HFF-Myc (cell line): ENCODE measurements around the gene ANKLE2.

Experiments used
- DNase-seq: peaks from one replicate; pipeline ENCODE4 v3.0.0-alpha.2; 2011; ENCODE audit warnings: low read depth; ENCODE audit errors: extremely low read depth
- H3K4me3 ChIP-seq: replicated peaks from 2 replicates; pipeline ENCODE4 v1.5.1; 2011; ENCODE audit warnings: low read depth, mild to moderate bottlenecking, control low read depth, low read length
- TF ChIP-seq, protein P1 (sequence below): IDR thresholded peaks from 2 replicates; pipeline ENCODE4 v1.5.1; 2012; ENCODE audit warnings: mild to moderate bottlenecking, low read depth, low read length, control low read depth; ENCODE audit errors: missing control alignments

Gene ANKLE2

DNA sequence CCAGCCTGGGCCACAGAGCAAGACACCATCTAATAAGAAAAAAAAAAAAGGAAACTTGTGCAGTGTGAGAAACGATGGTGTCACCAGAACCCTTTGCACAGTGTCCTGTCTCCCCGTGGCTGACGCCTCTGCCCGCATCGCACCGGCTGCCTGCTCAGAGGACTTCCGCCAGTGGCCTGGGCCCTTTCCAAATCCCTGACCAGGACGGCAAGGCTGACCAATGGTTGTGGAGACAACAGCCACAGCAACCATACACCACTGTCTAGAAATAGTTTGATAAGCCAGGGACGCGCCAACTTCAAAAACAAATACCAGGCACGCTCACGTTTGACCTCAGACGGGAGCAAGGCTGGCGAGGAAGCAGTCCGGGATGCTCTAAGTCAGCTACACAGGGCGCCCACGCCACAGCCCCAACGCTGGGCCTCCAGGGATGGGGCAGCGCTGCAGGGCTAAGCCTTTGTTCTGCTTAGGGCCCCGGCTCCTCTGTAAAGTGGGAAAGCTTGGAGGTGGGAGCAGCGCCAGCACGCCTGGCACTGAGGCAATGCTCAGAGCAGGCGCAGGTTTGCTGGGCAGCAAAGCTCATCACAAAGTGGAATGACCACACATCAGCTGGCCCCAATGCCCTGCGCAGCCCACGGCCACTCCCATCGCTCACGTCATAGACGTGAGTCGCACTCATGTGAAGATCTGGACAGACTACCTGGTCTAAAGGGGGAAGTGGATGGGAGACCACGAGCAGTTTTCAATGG is 38.4 kb downstream of the ANKLE2 start:
- no peak overlapping the region for H3K4me3 ChIP-seq
- TF ChIP-seq, protein P1, sequence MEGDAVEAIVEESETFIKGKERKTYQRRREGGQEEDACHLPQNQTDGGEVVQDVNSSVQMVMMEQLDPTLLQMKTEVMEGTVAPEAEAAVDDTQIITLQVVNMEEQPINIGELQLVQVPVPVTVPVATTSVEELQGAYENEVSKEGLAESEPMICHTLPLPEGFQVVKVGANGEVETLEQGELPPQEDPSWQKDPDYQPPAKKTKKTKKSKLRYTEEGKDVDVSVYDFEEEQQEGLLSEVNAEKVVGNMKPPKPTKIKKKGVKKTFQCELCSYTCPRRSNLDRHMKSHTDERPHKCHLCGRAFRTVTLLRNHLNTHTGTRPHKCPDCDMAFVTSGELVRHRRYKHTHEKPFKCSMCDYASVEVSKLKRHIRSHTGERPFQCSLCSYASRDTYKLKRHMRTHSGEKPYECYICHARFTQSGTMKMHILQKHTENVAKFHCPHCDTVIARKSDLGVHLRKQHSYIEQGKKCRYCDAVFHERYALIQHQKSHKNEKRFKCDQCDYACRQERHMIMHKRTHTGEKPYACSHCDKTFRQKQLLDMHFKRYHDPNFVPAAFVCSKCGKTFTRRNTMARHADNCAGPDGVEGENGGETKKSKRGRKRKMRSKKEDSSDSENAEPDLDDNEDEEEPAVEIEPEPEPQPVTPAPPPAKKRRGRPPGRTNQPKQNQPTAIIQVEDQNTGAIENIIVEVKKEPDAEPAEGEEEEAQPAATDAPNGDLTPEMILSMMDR: no peak
- DNase-seq: no peak

DNA sequence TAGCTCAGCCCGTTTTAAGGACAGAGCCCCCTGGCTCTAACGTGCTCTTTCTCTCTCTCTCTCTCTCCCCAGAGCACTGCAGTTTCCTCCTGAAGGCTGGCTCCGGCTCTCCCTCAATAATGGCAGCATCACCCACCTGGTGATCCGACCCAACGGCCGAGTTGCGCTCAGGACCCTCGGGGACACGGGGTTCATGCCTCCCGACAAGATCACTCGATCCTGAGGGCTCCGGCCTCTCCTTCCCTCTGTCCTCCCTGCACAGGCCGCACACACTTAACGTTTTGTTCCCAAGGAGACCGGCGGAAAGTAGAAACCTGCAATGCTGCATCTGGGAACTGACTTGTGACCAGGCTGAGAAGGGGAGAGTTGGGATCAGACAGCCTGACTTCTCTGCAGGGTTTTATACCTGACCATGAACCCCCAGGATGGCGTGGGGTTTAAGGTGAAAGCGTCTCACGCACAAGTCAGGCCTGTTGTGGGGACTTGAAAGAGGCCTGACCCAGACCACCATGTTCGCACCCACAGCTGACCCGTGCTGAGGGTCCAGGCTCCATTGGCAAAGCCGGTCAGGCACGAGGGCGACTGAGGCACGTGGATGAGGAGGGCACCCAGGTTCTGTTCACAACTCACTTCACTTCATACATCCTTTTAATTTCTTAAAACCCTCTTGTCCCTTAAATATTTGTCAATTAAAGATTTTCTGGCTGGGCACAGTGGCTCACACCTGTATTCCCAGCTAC is 40.9 kb downstream of the ANKLE2 start:
- TF ChIP-seq, protein P1: no peak
- no peak for DNase-seq
- no peak overlapping the region for H3K4me3 ChIP-seq

DNA sequence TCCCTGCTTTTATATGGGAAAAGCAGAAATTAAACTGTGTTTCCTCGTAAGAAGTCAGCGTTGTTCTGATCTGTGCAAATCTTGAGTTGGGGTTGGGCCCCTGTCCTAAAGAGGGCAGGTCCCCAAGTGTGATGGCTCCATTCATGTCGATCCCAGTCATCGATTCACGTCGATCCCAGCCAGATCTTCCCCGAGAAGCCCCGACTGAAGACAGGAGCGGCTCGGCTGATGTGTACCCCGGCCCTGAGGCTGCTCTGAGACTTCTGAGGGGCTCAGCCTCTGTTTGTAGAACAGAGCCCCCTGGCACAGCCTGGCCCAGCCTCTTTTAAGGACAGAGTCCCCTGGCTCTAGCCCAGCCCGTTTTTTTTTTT is 41.7 kb downstream of the ANKLE2 start:
- H3K4me3 ChIP-seq: no peak overlapping the region
- TF ChIP-seq, protein P1: no peak
- DNase-seq: no peak

- DNase-seq: no peak
- TF ChIP-seq, protein P1: no peak
- H3K4me3 ChIP-seq: no peak overlapping the region
Measured at GRCh38 chr12:132719141-132719953, 42.3 kb downstream of the ANKLE2 start.

GRCh38 chr12:132718644-132719043 is 43.0 kb downstream of the ANKLE2 start:
- H3K4me3 ChIP-seq: no peak overlapping the region
- DNase-seq: no peak
- TF ChIP-seq, protein P1: no peak

- DNase-seq: no peak
- no peak overlapping the region for H3K4me3 ChIP-seq
- TF ChIP-seq, protein P1: no peak
Measured at GRCh38 chr12:132717531-132718387, 43.9 kb downstream of the ANKLE2 start.
